OCI-LY3 (cell line): ENCODE results near the gene SIPA1.

Experiments used
- H2AFZ ChIP-seq: fragments of 200-600, 300-600 bp; shearing (Covaris generic); 2 replicates; pipeline ENCODE4 v1.6.0; 2014; ENCODE audit warnings: antibody characterized with exemption, low read depth, low read length
- H3K27ac ChIP-seq: fragments of 200-600, 300-600 bp; sonication (generic); 2 replicates; pipeline ENCODE4 v1.5.1; 2014; ENCODE audit warnings: mild to moderate bottlenecking, low read length, moderate library complexity, mixed read lengths
- H3K27me3 ChIP-seq: fragments of 200-600, 300-600 bp; sonication (generic); 2 replicates; pipeline ENCODE4 v1.6.1; 2014; ENCODE audit warnings: low read depth, low read length, mixed read lengths
- H3K36me3 ChIP-seq: fragments of 200-600, 300-600 bp; sonication (generic); replicated peaks from 2 replicates; pipeline ENCODE3; 2014; ENCODE audit warnings: low read depth, low read length, mixed read lengths
- H3K4me1 ChIP-seq: fragments of 300-600, 200-600 bp; sonication (generic); 2 replicates; pipeline ENCODE4 v1.6.1; 2014; ENCODE audit warnings: low read length, mixed read lengths
- H3K4me2 ChIP-seq: fragments of 200-600, 300-600 bp; sonication (generic); 2 replicates; pipeline ENCODE4 v1.6.1; 2014; ENCODE audit warnings: low read length, mixed read lengths
- H3K4me3 ChIP-seq: fragments of 300-600, 200-600 bp; sonication (generic); 2 replicates; pipeline ENCODE4 v1.5.1; 2014; ENCODE audit warnings: antibody characterized with exemption, mild to moderate bottlenecking, low read length, moderate library complexity
- H3K79me2 ChIP-seq: fragments of 300-600, 200-600 bp; shearing (Covaris generic); 2 replicates; pipeline ENCODE4 v1.6.1; 2014; ENCODE audit warnings: mild to moderate bottlenecking, low read length, mixed read lengths
- H3K9ac ChIP-seq: fragments of 300-600, 200-600 bp; shearing (Covaris generic); 2 replicates; pipeline ENCODE4 v1.6.0; 2014; ENCODE audit warnings: mild to moderate bottlenecking, low read length, moderate library complexity
- H3K9me3 ChIP-seq: fragments of 200-600, 300-600 bp; shearing (Covaris generic); 2 replicates; pipeline ENCODE4 v1.6.1; 2014; ENCODE audit warnings: low read length, mixed read lengths; ENCODE audit not compliant: insufficient read depth
- H4K20me1 ChIP-seq: fragments of 200-600, 300-600 bp; sonication (generic); 2 replicates; pipeline ENCODE4 v1.6.1; 2016; ENCODE audit warnings: low read length, mixed read lengths; ENCODE audit not compliant: insufficient read depth
- CTCF ChIP-seq: fragments of 200-600, 300-600 bp; sonication (generic); IDR thresholded peaks from 2 replicates; pipeline ENCODE4 v1.5.1; 2014; ENCODE audit warnings: antibody characterized with exemption, low read length, low read depth
- EZH2phosphoT487 ChIP-seq: fragments of 200-600 bp; shearing (Covaris generic); IDR thresholded peaks from 2 replicates; pipeline ENCODE4 v1.6.1; 2018; ENCODE audit warnings: antibody characterized with exemption, mixed run types, low read depth

SIPA1 gene

GRCh38 chr11:65627202-65627601 lies 10.7 kb upstream of the SIPA1 start:
- H3K4me1 ChIP-seq: no peaks in the 10 kb centered on the region
- H3K9me3 ChIP-seq: no peaks in the 10 kb centered on the region
- no peaks in the 10 kb centered on the region for H3K27me3 ChIP-seq
- TF ChIP-seq CTCF: no peak
- no peak for TF ChIP-seq EZH2phosphoT487
- peaks cover 67% of the 10 kb centered on the region for H3K36me3 ChIP-seq
- H4K20me1 ChIP-seq: no peaks in the 10 kb centered on the region
- H3K9ac ChIP-seq: no peak overlapping the region
- H2AFZ ChIP-seq: no peak overlapping the region
- no peak overlapping the region for H3K4me2 ChIP-seq
- H3K27ac ChIP-seq: no peak overlapping the region
- no peaks in the 10 kb centered on the region for H3K79me2 ChIP-seq
- H3K4me3 ChIP-seq: no peak overlapping the region

GRCh38 chr11:65629579-65629978 lies 8.3 kb upstream of the SIPA1 start:
- Histone ChIP-seq H3K4me2 (no peak overlapping the region), H3K79me2 (no peaks in the 10 kb centered on the region), H2AFZ (no peak overlapping the region), H3K9me3 (no peaks in the 10 kb centered on the region), H4K20me1 (no peaks in the 10 kb centered on the region), H3K4me3 (no peak overlapping the region), H3K27me3 (no peaks in the 10 kb centered on the region), H3K4me1 (no peaks in the 10 kb centered on the region), H3K36me3 (peaks cover 54% of the 10 kb centered on the region), H3K9ac (no peak overlapping the region), H3K27ac (no peak overlapping the region)
- no peak for TF ChIP-seq EZH2phosphoT487
- TF ChIP-seq CTCF: no peak

GRCh38 chr11:65630215-65630614 lies 7.7 kb upstream of the SIPA1 start:
- Histone ChIP-seq H3K9me3 (no peaks in the 10 kb centered on the region), H3K4me3 (no peak overlapping the region), H2AFZ (no peak overlapping the region), H3K79me2 (no peaks in the 10 kb centered on the region), H3K4me1 (no peaks in the 10 kb centered on the region), H3K4me2 (no peak overlapping the region), H3K27me3 (no peaks in the 10 kb centered on the region), H3K9ac (no peak overlapping the region), H4K20me1 (no peaks in the 10 kb centered on the region), H3K27ac (no peak overlapping the region), H3K36me3 (peaks cover 56% of the 10 kb centered on the region)
- no peak for TF ChIP-seq EZH2phosphoT487
- no peak for TF ChIP-seq CTCF

GRCh38 chr11:65633390-65634108 lies 4.4 kb upstream of the SIPA1 start:
- no peak overlapping the region for H3K9ac ChIP-seq
- peaks cover 7% of the 10 kb centered on the region for H3K4me1 ChIP-seq
- TF ChIP-seq EZH2phosphoT487: no peak
- TF ChIP-seq CTCF: no peak
- H4K20me1 ChIP-seq: no peaks in the 10 kb centered on the region
- H2AFZ ChIP-seq: no peak overlapping the region
- peaks cover 35% of the 10 kb centered on the region for H3K36me3 ChIP-seq
- H3K79me2 ChIP-seq: peaks cover 6% of the 10 kb centered on the region
- H3K27ac ChIP-seq: no peak overlapping the region
- H3K9me3 ChIP-seq: no peaks in the 10 kb centered on the region
- H3K4me3 ChIP-seq: no peak overlapping the region
- no peak overlapping the region for H3K4me2 ChIP-seq
- no peaks in the 10 kb centered on the region for H3K27me3 ChIP-seq
